ENCODE results near the gene MT1A.

MT1A gene

DNA sequence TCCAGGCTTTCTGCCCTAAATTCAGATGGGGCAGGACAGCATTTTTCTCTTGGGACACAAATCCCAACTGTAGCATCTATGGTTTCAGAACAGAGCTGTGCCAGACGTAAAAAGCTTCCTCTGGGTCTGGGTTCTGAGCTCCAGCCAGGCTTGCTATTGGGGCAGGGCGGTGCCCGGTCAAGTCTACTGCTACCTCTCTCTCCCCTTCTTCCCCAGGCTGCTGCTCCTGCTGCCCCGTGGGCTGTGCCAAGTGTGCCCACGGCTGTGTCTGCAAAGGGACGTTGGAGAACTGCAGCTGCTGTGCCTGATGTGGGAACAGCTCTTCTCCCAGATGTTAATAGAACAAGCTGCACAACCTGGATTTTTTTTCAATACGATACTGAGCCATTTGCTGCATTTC is 4.9 kb upstream of the MT1A start:
- TF ChIP-seq, protein P1, sequence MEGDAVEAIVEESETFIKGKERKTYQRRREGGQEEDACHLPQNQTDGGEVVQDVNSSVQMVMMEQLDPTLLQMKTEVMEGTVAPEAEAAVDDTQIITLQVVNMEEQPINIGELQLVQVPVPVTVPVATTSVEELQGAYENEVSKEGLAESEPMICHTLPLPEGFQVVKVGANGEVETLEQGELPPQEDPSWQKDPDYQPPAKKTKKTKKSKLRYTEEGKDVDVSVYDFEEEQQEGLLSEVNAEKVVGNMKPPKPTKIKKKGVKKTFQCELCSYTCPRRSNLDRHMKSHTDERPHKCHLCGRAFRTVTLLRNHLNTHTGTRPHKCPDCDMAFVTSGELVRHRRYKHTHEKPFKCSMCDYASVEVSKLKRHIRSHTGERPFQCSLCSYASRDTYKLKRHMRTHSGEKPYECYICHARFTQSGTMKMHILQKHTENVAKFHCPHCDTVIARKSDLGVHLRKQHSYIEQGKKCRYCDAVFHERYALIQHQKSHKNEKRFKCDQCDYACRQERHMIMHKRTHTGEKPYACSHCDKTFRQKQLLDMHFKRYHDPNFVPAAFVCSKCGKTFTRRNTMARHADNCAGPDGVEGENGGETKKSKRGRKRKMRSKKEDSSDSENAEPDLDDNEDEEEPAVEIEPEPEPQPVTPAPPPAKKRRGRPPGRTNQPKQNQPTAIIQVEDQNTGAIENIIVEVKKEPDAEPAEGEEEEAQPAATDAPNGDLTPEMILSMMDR (conservative IDR thresholded peaks at IDR 0.05), result no peak
- TF ChIP-seq ZFX (IDR thresholded peaks at IDR 0.05), result no peak

DNA sequence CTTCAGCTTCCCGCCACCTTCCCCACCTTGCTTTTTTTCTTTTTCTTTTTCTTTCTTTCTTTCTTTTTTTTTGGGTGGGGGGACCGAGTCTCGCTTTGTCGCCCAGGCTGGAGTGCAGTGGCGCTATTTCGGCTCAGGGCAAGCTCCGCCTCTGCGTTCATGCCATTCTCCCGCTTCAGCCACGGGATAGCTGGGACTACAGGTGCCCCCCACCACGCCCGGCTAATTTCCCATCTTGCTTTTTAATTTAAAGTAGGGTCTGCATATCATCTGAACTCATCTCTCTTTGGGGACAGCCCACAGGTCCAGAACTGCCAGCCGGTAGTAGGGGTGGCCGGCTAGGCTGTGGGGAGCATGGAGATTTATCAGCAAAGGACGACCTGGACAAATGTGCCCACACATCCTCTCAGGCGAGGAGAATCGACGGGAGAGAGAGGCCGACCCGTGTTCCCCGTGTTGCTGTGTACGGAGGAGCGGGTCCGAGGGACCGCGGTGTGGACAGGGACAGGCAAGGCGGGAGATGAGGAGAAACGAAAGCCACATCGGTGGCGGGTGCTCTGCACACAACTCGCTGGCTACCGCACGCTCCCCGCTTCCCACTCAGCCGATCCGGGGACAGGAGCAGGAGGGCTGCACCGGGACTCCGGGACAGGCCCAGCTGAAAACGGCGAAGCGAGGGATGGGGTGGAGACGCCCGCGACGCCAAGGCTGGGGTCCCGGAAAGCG is 3.6 kb upstream of the MT1A start:
- no peak for TF ChIP-seq ZFX (IDR thresholded peaks at IDR 0.05)
- TF ChIP-seq, protein P1 (conservative IDR thresholded peaks at IDR 0.05), result no peak
- no peak overlapping the region for H3K27ac ChIP-seq

More for the DNA sequence above, 4.9 kb upstream of the MT1A start:
- no peak overlapping the region for H3K27ac ChIP-seq

DNA sequence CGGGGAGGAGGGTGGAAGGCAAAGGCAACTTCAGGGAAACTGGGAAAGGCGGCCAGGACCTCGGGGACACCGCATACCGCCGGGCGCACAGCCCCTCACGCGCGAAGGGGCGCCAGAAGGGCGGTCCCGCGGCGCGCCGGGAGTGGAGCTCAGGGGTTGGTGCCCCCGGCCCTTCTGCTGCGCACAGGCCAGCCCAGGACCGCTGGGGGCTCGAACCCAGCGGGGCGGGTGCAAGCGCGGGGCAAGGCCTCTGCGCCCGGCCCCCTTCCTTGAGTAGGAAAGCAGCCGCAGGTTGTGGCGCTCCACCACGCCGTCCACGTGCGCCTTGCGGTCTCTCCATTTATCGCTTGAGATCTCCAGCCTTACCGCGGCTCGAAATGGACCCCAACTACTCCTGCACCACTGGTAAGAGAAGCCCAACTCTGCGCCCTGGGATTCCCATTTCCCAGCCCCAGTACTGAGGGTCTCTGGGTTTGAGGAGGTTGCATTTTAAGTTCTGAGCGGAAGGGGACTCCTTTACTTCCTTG is 3.0 kb upstream of the MT1A start:
- H3K27ac ChIP-seq, result no peak overlapping the region
- TF ChIP-seq, protein P1 (conservative IDR thresholded peaks at IDR 0.05), result no peak

DNA sequence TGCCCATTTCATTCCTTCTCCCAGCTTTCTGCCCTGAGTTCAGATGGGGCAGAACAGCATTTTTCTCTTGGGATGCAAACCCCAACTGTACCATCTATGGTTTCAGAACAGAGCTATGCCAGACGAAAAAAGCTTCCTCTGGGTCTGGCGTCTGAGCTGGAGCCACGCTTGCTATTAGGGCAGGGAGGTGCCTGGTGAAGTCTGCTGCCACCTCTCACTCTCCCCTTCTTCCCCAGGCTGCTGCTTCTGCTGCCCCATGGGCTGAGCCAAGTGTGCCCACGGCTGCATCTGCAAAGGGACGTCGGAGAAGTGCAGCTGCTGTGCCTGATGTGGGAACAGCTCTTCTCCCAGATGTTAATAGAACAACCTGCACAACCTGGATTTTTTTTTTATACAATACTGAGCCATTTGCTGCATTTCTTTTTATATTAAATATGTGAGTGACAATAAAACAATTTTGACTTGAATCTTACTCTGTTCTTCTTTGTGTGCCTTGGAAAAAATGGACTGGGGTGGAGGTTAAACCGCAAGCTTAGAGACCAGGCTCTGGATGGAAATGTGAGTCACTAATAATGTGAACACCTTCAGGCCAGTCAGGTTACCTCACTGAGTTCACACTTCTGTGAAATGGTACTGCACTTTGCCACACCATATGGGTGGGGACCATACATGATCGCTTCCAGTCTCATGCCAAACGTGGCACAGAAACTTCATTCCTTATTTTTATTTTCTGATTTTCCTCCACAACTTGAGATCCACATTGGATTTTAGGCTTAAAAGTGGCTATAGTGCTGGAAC is 1.7 kb upstream of the MT1A start:
- TF ChIP-seq, protein P1 (conservative IDR thresholded peaks at IDR 0.05), result no peak
- TF ChIP-seq ZFX (IDR thresholded peaks at IDR 0.05), result no peak
- H3K27ac ChIP-seq, result no peak overlapping the region

DNA sequence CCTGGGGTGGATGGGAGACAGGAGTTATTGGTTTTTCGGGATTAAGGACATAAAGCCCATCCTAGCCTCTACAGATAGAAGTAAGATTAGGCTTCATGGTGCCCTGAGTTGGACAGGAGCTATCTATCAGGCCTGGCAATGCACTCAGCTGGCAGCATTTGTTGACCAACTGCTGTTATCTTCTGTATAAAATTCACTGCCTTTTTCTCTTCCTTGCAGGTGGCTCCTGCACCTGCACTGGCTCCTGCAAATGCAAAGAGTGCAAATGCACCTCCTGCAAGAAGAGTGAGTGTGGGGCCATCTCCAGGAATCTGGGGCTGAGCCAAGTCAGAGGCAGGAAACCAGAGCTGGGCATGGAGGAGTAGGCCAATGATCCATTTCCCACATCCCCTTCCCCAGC is 579 bp downstream of the MT1A start:
- TF ChIP-seq, protein P1 (conservative IDR thresholded peaks at IDR 0.05), result no peak
- no peak for TF ChIP-seq ZFX (IDR thresholded peaks at IDR 0.05)
- peak overlapping the region; percentile 24; the same call in 1 of the 2 replicates for H3K27ac ChIP-seq

DNA sequence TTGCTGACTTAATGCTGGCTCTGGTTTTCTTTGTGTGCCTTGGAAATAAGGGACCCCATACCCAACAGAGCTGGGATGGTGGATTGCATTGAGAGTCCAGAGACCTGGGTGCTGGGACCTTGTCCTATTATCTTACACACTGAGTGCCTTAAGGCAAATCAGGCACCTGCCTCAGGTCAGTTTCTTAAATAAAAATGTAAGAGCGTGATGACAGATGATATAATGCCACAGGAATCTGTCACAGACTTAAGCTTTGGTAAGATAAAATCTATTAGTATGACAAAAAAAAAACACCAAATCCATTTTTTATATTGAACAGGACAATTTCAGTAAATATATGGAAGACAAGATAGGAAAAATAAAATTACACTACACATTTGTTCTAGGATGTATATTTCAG is 1.6 kb downstream of the MT1A start:
- no peak overlapping the region; the same call in 1 of the 2 replicates for H3K27ac ChIP-seq
- TF ChIP-seq, protein P1 (conservative IDR thresholded peaks at IDR 0.05), result no peak
- TF ChIP-seq ZFX (IDR thresholded peaks at IDR 0.05), result no peak

DNA sequence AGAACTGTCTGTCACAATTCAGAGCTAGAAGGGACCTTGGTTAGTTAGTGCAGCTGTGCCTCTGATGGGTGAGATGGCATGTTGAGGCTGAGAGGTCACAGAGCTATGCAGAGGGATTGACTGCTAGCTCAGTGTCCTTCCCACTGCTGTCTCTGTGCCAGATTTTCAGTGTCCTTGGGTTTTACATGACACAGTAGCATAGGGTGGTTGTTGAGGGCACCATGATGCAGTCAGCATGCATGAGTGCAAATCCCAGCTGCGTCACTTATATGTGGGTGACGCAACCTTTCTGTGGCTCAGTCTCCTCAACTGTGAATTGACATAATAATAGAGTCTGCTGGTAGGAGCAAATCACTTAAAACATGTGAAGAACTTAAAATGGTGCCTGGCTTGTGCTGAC is 2.7 kb downstream of the MT1A start:
- no peak overlapping the region for H3K27ac ChIP-seq
- TF ChIP-seq, protein P1 (conservative IDR thresholded peaks at IDR 0.05), result no peak
- no peak for TF ChIP-seq ZFX (IDR thresholded peaks at IDR 0.05)
